Uterus (tissue), 4 donors: Measurements from ENCODE around the gene SLC26A2. TPM values are rescaled to one million over a fixed set of nuclear protein-coding genes. Genes with fewer than 3 reads are reported as not detected.

Experiments
- DNase-seq, 2 donors: peaks; one replicate each; pipeline ENCODE4 v3.0.0-alpha.2; 2019 to 2020
- H3K27ac ChIP-seq, 2 donors: fragments of 200-600 bp; sonication (generic); 1 replicate in 1 of 2; 2 replicates in 1 of 2; pipeline ENCODE4 v1.5.1; 2016 to 2018
- H3K27me3 ChIP-seq, 2 donors: fragments of 200-600 bp; sonication (generic); one replicate each; pipeline ENCODE4 v1.5.1; 2018 to 2019; ENCODE audit warnings: control low read depth in 1 of 2
- H3K36me3 ChIP-seq, 2 donors: fragments of 200-600 bp; sonication (generic); one replicate each; pipeline ENCODE4 v1.5.1; 2019; ENCODE audit warnings: control low read depth in 1 of 2
- H3K4me1 ChIP-seq, 2 donors: fragments of 200-600 bp; sonication (generic); one replicate each; pipeline ENCODE4 v1.5.1; 2018 to 2019; ENCODE audit warnings: control low read depth in 1 of 2
- H3K4me3 ChIP-seq, 2 donors: fragments of 200-600 bp; sonication (generic); 1 replicate in 1 of 2; 2 replicates in 1 of 2; pipeline ENCODE4 v1.5.1; 2018 to 2019; ENCODE audit warnings: mild to moderate bottlenecking in 1 of 2
- H3K9me3 ChIP-seq, 2 donors: fragments of 200-600 bp; sonication (generic); one replicate each; pipeline ENCODE4 v1.5.1; 2019; ENCODE audit warnings: control low read depth in 1 of 2
- POLR2A ChIP-seq, 2 donors: fragments of 450-650 bp; IDR thresholded peaks; one replicate each; pipeline ENCODE4 v1.6.1; 2016; ENCODE audit warnings: antibody characterized with exemption in 2 of 2, mild to moderate bottlenecking in 1 of 2, moderate library complexity in 1 of 2
- intact Hi-C: fragments of 100-400 bp; cut with DNase I; formaldehyde crosslinking; loops from one replicate; pipeline ENCODE4 v1.15.1; 2023; ENCODE audit warnings: low total_unique reads
- total RNA-seq, 4 donors: library from RNA; depleted of rRNA in 3 of 4; stranded (reverse); fragments of >200 nt in 3 of 4; gene quantifications; one replicate each; pipeline versions ENCODE4 v1.1.0 to v1.2.4, GENCODE V29; 2014 to 2023
- TF ChIP-seq, protein P1 (sequence below), 4 experiments: fragments of 200-600 bp in 2 of 4; fragments of 450-650 bp in 2 of 4; sonication (generic) in 2 of 4; IDR thresholded peaks; one replicate each; pipeline ENCODE4 v1.5.1; 2016 to 2019; ENCODE audit warnings: antibody characterized with exemption in 4 of 4, mild to moderate bottlenecking in 2 of 4, moderate library complexity in 1 of 4
- donor health status: DM: yes; HTN: yes; CAD: no.

The SLC26A2 gene
- total RNA-seq, 4 donors from 2014 or later = 4.6 to 42.9 (median 15.6) TPM

GRCh38 chr5:149932445-149933350 lies 27.9 kb upstream of the SLC26A2 start:
- no peaks in the 10 kb centered on the region for H3K4me1 ChIP-seq
- H3K27ac ChIP-seq = no peak overlapping the region
- H3K36me3 ChIP-seq = no peaks in the 10 kb centered on the region
- TF ChIP-seq, protein P1, sequence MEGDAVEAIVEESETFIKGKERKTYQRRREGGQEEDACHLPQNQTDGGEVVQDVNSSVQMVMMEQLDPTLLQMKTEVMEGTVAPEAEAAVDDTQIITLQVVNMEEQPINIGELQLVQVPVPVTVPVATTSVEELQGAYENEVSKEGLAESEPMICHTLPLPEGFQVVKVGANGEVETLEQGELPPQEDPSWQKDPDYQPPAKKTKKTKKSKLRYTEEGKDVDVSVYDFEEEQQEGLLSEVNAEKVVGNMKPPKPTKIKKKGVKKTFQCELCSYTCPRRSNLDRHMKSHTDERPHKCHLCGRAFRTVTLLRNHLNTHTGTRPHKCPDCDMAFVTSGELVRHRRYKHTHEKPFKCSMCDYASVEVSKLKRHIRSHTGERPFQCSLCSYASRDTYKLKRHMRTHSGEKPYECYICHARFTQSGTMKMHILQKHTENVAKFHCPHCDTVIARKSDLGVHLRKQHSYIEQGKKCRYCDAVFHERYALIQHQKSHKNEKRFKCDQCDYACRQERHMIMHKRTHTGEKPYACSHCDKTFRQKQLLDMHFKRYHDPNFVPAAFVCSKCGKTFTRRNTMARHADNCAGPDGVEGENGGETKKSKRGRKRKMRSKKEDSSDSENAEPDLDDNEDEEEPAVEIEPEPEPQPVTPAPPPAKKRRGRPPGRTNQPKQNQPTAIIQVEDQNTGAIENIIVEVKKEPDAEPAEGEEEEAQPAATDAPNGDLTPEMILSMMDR (IDR thresholded peaks at IDR 0.05) = peak in 1 of 4 experiments; percentile 18
- no peak for TF ChIP-seq POLR2A (IDR thresholded peaks at IDR 0.05)
- no peaks in the 10 kb centered on the region for H3K9me3 ChIP-seq
- intact Hi-C loops = no loop called here
- DNase-seq = peak in 1 of 2 donors; percentile 18
- no peak overlapping the region for H3K4me3 ChIP-seq
- H3K27me3 ChIP-seq = no peaks in the 10 kb centered on the region

DNA sequence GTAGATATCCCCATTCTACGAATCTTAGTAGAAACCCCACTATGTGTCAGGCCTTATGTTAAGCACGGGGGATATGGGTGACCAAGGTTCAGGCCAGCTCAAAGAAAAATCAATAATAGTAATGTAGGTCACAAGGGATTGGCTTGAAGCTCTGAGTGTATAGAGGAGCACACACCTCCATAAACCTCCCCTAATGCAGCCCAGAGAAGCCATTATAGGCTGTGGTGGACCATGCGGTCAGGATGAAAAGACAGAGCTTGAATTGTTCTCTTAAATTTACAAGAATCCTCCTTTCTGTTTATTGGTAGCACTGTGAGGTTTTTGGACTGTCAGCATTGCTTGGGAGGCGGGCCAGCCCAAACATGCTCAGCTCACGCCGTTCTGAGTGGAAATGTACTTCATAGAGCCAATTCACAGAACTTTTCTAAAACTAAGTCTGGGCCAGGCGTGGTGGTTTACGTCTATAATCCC lies 25.1 kb upstream of the SLC26A2 start:
- DNase-seq = no peak
- intact Hi-C loops = no loop called here
- Histone ChIP-seq H3K27ac (no peak overlapping the region), H3K36me3 (no peaks in the 10 kb centered on the region), H3K9me3 (no peaks in the 10 kb centered on the region), H3K27me3 (no peaks in the 10 kb centered on the region), H3K4me3 (no peak overlapping the region), H3K4me1 (no peaks in the 10 kb centered on the region)
- TF ChIP-seq POLR2A (IDR thresholded peaks at IDR 0.05) = no peak
- TF ChIP-seq, protein P1 (IDR thresholded peaks at IDR 0.05) = no peak

DNA sequence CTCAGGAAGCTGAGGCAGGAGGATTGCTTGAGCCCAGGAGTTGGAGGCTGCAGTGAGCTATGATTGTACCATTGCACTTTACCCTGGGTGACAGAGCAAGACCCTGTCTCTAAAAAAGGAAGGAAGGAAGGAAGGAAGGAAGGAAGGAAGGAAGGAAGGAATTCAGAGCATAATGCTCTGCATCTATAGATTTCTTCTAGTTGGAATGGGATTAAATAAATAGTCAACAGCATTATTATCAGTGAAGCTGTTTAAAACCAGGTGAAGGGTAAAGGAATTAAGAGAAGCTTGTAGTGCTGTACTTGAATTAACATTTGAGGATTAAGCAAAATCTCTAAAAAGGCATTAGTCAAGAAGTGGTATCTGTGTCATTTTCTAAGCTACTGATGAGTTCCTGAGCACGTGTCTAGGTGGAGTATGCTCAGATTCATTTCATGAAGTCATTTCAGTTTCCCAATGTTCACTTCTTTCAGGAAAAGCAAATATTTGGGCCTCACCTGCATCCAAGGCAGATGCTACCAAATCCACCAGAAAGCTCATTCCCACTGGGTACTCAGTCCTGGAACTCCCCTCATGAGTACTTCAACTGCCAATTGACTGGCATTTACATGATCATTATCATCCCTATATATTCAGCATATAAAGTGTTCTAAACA lies 24.4 kb upstream of the SLC26A2 start:
- H3K4me1 ChIP-seq = no peaks in the 10 kb centered on the region
- intact Hi-C loops = no loop called here
- H3K4me3 ChIP-seq = no peak overlapping the region
- TF ChIP-seq POLR2A (IDR thresholded peaks at IDR 0.05) = no peak
- TF ChIP-seq, protein P1 (IDR thresholded peaks at IDR 0.05) = no peak
- H3K27ac ChIP-seq = no peak overlapping the region
- no peaks in the 10 kb centered on the region for H3K9me3 ChIP-seq
- no peaks in the 10 kb centered on the region for H3K36me3 ChIP-seq
- no peaks in the 10 kb centered on the region for H3K27me3 ChIP-seq
- DNase-seq = no peak

GRCh38 chr5:149936700-149937091 lies 23.9 kb upstream of the SLC26A2 start:
- no peaks in the 10 kb centered on the region for H3K4me1 ChIP-seq
- no peaks in the 10 kb centered on the region for H3K27me3 ChIP-seq
- no peaks in the 10 kb centered on the region for H3K36me3 ChIP-seq
- no peak for DNase-seq
- H3K9me3 ChIP-seq = no peaks in the 10 kb centered on the region
- no peak overlapping the region for H3K27ac ChIP-seq
- no peak overlapping the region for H3K4me3 ChIP-seq
- intact Hi-C loops = no loop called here
- TF ChIP-seq, protein P1 (IDR thresholded peaks at IDR 0.05) = no peak
- TF ChIP-seq POLR2A (IDR thresholded peaks at IDR 0.05) = no peak

DNA sequence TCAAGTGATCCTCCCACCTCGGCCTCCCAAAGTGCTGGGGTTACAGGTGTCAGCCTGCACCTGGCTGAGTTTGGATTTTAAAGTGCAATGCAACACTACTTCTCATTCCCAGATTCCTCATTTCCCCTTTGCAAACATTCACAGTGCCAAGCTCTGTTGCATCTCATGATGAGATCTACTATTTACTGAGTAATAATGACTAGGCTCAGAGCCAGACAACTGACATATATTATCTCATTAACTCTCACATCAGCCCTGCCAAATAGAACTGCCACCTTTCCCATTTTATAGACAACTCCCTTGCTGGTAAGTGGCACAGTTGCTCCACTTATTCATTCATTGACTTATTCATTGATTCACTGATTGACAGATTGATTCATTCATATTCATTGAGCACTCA lies 22.9 kb upstream of the SLC26A2 start:
- H3K27ac ChIP-seq = no peak overlapping the region
- H3K4me1 ChIP-seq = no peaks in the 10 kb centered on the region
- no peaks in the 10 kb centered on the region for H3K36me3 ChIP-seq
- no peak for DNase-seq
- H3K4me3 ChIP-seq = no peak overlapping the region
- no peaks in the 10 kb centered on the region for H3K9me3 ChIP-seq
- TF ChIP-seq, protein P1 (IDR thresholded peaks at IDR 0.05) = no peak
- no peak for TF ChIP-seq POLR2A (IDR thresholded peaks at IDR 0.05)
- no peaks in the 10 kb centered on the region for H3K27me3 ChIP-seq
- intact Hi-C loops = no loop called here
